Measurements from ENCODE around the gene TPSG1.

TPSG1 gene

DNA sequence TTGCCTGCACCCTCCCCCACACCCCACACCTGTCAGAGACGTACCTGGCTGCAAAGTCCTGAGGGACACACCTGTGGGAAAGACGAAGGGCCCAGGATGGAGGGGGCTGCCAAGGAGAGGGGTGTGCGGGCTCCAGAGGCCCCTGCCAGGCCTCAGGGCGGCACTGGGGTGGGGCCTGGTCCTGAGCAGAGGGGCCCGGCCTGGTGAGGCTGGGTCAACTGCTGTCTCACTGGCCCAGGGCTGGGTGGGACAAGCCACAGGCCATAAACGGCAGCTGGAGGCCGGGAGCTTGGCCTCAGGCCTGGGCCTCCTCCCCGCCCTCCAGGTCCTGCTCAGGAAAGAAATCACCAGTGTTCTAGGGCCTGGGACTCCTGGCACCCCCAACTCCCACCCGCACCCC is 510 bp downstream of the TPSG1 start:
- DNase-seq (ENCODE audit: low spot score), result no peak

GRCh38 chr16:1223355-1224214 is 1.5 kb downstream of the TPSG1 start:
- DNase-seq (ENCODE audit: low spot score), result no peak
- TF ChIP-seq CTCF (IDR thresholded peaks at IDR 0.05; ENCODE audit: borderline replicate concordance, control extremely low read depth, extremely low read depth, insufficient read depth, missing control alignments), result no peak
- in situ Hi-C loops (cut with MboI; ENCODE audit: low sequenced_read_pairs, unreplicated experiment), result loop anchor here (25.0 kb wide), 1 partner anchor 89 kb away; the partner anchor contains the start of gene UBE2I

More for the DNA sequence above, 510 bp downstream of the TPSG1 start:
- TF ChIP-seq CTCF (IDR thresholded peaks at IDR 0.05; ENCODE audit: borderline replicate concordance, control extremely low read depth, extremely low read depth, insufficient read depth, missing control alignments), result no peak
- in situ Hi-C loops (cut with MboI; ENCODE audit: low sequenced_read_pairs, unreplicated experiment), result loop anchor here (25.0 kb wide), 1 partner anchor 88 kb away; the partner anchor contains the start of gene UBE2I

GRCh38 chr16:1222553-1223354 is 2.3 kb downstream of the TPSG1 start:
- TF ChIP-seq CTCF (IDR thresholded peaks at IDR 0.05; ENCODE audit: borderline replicate concordance, control extremely low read depth, extremely low read depth, insufficient read depth, missing control alignments), result no peak
- in situ Hi-C loops (cut with MboI; ENCODE audit: low sequenced_read_pairs, unreplicated experiment), result loop anchor here (25.0 kb wide), 1 partner anchor 90 kb away; the partner anchor contains the start of gene UBE2I
- DNase-seq (ENCODE audit: low spot score), result no peak

DNA sequence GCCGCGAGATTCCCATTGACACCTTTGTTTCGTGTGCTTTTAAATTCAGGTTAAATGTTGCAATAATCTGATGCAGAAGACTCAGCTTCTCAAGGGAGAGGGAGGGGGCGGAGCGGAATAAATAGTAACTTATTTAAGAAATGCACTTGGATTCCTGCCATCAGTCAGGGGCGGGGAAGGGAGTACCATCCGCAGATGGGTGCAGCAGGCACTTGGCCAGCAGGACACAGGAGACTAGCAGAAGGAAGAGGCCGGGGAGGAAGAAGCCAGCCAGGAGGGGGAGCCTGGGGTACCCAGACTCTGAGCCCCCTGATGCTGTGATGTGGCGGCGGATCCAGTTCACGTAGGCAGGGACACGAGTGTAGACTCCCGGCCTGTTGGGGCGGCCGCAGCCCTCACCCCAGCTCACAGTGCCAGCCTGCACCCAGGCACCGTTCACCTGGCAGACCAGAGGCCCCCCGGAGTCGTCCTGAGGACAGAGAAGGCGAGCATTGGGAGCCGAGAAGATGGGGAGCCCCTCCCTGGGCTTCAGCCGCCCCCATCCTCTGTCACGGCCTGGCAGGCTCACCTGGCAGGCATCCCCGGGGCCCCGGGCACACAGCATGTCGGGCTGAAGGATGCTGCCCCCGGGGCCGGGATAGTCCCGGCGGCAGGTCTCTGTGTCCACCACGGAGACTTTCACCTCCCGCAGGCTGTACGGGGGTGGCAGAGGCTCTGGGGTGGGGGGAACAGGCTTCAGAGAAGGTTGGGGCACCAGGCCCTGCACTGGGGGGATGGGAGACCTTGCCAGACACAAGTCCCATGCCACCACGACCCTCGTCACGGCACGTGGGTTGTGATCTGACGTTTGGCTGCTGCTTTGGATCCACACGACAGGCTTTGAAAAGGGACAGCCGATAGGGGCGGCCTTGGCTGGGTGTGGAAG is 3.2 kb downstream of the TPSG1 start:
- in situ Hi-C loops (cut with MboI; ENCODE audit: low sequenced_read_pairs, unreplicated experiment), result loop anchor here (25.0 kb wide), 1 partner anchor 90 kb away; the partner anchor contains the start of gene UBE2I
- DNase-seq (ENCODE audit: low spot score), result no peak
- no peak for TF ChIP-seq CTCF (IDR thresholded peaks at IDR 0.05; ENCODE audit: borderline replicate concordance, control extremely low read depth, extremely low read depth, insufficient read depth, missing control alignments)

GRCh38 chr16:1220841-1221627 is 4.0 kb downstream of the TPSG1 start:
- DNase-seq (ENCODE audit: low spot score), result no peak
- no peak for TF ChIP-seq CTCF (IDR thresholded peaks at IDR 0.05; ENCODE audit: borderline replicate concordance, control extremely low read depth, extremely low read depth, insufficient read depth, missing control alignments)
- in situ Hi-C loops (cut with MboI; ENCODE audit: low sequenced_read_pairs, unreplicated experiment), result loop anchor here (25.0 kb wide), 1 partner anchor 91 kb away; the partner anchor contains the start of gene UBE2I
